Muscle layer of duodenum (tissue), 2 donors: ENCODE results near the gene DCD.

Experiments used
- H3K27ac ChIP-seq: one replicate; pipeline ENCODE4 v1.7.0; 2013; ENCODE audit warnings: mild to moderate bottlenecking, low read length
- H3K27me3 ChIP-seq: one replicate; pipeline ENCODE4 v1.7.0; 2013; ENCODE audit warnings: low read depth, mild to moderate bottlenecking, control low read depth, low read length
- H3K36me3 ChIP-seq, 2 donors: one replicate each; pipeline ENCODE4 v1.7.0; 2013; ENCODE audit warnings: low read length in 2 of 2, control low read depth in 1 of 2, mild to moderate bottlenecking in 1 of 2; ENCODE audit not compliant: insufficient read depth in 2 of 2, control insufficient read depth in 1 of 2
- H3K4me1 ChIP-seq, 2 donors: one replicate each; pipeline ENCODE4 v1.7.0; 2013; ENCODE audit warnings: low read length in 2 of 2, mild to moderate bottlenecking in 2 of 2, control low read depth in 1 of 2, moderate library complexity in 1 of 2; ENCODE audit not compliant: insufficient read depth in 2 of 2, control insufficient read depth in 1 of 2
- H3K4me3 ChIP-seq, 2 donors: one replicate each; pipeline ENCODE4 v1.7.0; 2013; ENCODE audit warnings: low read length in 2 of 2, low read depth in 1 of 2, mild to moderate bottlenecking in 1 of 2
- H3K9me3 ChIP-seq, 2 donors: one replicate each; pipeline ENCODE4 v1.7.0; 2013; ENCODE audit warnings: low read length in 2 of 2, control low read depth in 1 of 2, mild to moderate bottlenecking in 1 of 2; ENCODE audit not compliant: control insufficient read depth in 1 of 2
- donor health status: healthy.

The DCD gene

DNA sequence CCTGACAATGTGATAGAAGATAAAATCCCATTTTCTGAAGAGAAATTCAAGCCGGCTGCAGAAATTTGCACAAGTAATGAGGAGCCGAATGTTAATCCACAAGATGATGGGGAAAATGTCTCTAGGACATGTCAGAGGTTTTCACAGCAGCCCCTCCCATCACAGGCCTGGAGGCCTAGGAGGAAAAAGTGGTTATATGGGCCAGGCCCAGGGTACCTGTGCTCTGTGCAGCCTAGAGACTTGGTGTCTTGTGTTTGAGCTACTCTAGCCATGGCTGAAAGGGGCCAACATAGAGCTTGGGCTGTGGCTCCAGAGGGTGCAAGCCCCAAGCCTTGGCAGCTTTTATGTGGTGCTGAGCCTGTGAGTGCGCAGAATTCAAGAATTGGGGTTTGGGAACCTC, 20.9 kb downstream of the DCD start:
- Histone ChIP-seq H3K9me3 (no peaks in the 10 kb centered on the region), H3K27ac (no peak overlapping the region), H3K27me3 (no peaks in the 10 kb centered on the region), H3K4me3 (no peak overlapping the region), H3K4me1 (no peaks in the 10 kb centered on the region), H3K36me3 (no peaks in the 10 kb centered on the region)

DNA sequence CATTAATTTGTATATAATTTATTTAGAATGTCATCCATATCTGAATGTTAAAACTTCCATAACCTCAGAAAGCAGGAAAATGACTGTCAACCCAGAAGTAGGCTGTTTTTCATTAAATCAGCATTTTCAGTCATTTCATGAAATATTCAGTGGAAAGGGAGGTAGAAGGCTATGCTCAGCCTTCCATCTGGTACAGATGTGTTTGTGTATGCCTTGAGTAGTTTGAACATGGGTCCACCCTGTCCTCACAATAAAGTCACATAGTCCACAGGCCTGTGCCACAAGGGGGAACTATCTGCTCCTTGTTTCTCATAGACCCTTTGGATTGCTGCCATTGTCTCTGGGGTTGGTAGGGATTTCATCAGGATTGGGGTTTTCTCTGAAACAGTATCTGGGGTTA, 22.6 kb downstream of the DCD start:
- Histone ChIP-seq H3K9me3 (no peaks in the 10 kb centered on the region), H3K27ac (no peak overlapping the region), H3K36me3 (no peaks in the 10 kb centered on the region), H3K27me3 (no peaks in the 10 kb centered on the region), H3K4me1 (no peaks in the 10 kb centered on the region), H3K4me3 (no peak overlapping the region)

DNA sequence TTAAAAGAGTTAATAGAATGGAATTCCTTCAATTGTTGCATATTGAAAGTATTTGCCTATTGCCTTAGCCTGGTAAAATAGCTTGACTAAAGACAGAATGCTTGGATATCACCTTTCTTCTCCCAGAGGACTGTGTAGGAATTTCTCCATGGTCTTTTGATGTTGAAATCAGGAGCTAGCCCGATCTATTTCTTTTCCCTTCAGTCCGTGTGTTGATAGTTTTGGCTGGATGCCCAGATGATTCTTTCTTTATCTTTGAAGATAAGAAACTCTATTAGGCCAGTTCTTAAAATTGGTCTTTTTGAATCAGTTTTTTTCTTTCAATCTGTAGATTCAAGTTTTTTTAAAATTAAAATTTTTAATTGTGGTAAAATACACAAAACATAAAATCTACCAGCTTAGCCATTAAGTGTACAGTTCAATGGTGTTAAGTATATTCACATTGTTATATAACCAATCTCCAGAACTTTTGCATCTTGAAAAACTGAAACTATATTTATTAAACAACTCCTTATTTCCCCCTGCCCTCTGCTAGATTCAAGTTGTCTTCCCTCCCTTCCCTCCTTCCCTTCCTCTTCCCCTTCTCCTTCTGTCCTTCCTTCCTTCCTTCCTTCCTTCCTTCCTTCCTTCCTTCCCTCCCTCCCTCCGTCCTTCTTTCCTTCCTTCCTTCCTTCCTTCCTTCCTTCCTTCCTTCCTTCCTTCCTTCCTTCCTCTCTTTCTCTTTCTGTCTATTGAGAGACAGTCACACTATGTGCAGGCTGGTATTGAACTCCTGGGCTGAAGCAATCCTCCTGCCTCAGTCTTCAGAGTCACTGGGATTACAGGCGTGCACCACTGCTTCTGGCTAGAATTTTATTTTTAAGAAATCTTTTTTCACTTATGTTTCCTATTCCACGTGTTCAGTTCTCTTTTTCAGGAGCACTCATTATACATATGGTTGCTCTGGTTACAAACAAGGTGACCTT, 23.6 kb downstream of the DCD start:
- Histone ChIP-seq H3K4me3 (no peak overlapping the region), H3K9me3 (no peaks in the 10 kb centered on the region), H3K27me3 (no peaks in the 10 kb centered on the region), H3K4me1 (no peaks in the 10 kb centered on the region), H3K27ac (no peak overlapping the region), H3K36me3 (no peaks in the 10 kb centered on the region)

DNA sequence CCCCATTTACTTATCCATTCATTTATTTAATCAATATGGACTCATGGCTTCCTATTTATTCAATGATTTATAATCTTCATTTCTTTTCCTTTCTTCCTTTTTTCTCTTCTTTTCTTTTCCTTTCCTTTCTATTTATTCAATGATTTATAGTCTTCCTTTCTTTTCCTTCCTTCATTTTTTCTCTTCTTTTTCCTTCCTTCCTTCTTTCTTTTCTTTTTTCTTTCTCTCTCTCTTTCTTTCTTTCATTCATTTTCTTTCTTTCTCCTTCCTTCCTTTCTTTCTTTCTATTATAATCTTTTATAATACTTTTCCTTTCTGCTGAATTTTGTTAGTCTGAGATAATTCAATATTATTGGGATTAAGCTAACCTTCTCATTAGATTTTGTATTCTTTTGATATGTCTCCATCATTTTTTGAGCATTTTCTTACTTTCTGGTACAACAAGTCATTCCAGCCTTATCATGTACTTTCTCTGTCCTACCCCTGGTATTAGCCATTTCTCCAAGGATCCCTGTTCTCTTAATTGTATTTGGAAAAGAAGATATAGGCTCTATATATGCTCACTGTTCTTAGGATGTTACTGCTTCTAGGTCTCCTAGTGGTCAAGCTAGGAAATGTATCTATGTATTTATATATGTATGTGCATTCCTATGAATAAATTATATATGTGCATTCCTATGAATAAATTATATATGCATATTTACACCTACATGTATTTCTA, 25.5 kb downstream of the DCD start:
- H3K27me3 ChIP-seq = no peaks in the 10 kb centered on the region
- H3K36me3 ChIP-seq = no peaks in the 10 kb centered on the region
- no peak overlapping the region for H3K4me3 ChIP-seq
- no peaks in the 10 kb centered on the region for H3K9me3 ChIP-seq
- no peaks in the 10 kb centered on the region for H3K4me1 ChIP-seq
- H3K27ac ChIP-seq = no peak overlapping the region

DNA sequence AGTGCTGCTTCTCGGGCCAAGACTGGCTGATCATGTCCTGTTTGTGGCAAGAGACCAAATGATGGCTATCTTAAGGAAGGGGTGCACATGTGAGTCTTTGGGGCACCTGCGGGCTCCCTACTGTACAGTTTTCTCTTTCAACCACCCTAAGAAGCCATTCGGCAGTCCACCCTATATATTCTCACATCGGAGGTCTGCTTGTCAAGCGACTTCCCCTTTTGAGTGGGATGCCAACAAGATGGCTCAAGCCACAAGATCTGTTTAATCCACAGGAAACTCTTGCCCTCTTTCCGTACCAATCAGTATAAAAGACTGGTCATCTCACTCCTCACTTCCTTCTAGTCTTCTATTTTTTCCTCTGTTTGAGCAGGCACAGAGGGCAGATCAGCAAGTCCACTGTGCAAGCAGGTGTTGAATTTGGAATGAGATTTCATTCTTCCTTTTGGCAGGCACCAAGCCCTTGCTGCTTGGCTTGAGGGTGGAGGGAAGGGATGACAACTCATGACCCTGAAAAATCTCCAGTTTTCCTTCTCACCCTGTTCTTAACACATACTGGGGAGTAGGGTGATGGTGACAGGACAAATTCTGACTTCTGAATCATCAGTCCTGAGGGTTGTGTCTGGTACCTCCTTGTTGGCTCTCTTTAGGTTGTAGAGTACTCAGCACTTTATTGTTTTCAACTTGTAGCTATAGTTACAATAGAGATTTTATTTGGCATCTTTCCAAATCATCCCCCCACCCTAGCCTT, 31.1 kb downstream of the DCD start:
- Histone ChIP-seq H3K36me3 (no peaks in the 10 kb centered on the region), H3K27me3 (no peaks in the 10 kb centered on the region), H3K4me1 (no peaks in the 10 kb centered on the region), H3K4me3 (no peak overlapping the region), H3K27ac (no peak overlapping the region), H3K9me3 (no peaks in the 10 kb centered on the region)

DNA sequence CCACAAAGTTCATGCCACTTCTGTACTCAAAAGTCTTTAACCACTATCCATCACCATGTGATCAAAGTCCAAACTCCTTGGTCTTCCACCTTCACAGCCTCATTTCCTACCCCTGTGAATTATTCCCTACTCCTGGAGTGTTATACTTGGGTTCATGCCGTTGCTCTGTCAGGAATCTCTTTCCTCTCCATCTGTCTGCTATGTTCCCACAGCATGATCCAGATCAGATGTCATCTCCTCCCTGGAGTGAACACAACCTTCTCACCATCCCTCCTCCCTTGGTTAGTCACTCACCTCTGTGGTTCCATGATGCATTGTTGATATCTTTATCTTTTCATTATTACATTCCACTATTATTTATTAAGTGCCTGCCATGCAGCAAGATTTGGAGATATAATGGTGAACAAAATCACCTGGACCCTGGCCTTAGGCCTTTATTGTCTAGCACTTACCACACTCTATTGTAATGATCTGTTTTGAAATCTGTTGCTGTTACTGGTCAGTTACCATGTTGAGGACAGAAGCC, 35.9 kb downstream of the DCD start:
- Histone ChIP-seq H3K4me3 (no peak overlapping the region), H3K9me3 (no peaks in the 10 kb centered on the region), H3K4me1 (no peaks in the 10 kb centered on the region), H3K27ac (no peak overlapping the region), H3K27me3 (no peaks in the 10 kb centered on the region), H3K36me3 (no peaks in the 10 kb centered on the region)

DNA sequence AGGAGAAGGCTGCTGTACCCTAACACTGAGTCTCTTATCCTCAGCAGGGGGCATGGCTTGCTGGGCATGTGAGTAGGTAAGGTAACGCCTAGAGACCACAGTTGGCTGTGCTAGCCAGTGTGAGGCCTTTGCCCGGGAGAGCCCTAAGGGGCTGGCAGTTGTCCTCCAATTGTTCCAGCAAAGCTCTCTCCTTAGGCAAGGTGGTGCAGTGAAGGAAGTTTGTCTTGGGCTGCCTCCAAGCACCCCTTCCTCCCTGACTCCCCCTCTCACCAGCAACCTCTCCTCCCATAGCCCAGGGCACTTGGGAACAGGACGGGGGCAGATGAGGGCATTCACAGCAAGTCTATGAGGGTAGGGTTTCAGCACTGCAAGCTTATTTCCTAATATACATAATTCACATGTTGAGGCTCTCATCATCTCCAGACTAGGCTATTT, 36.4 kb downstream of the DCD start:
- Histone ChIP-seq H3K9me3 (no peaks in the 10 kb centered on the region), H3K4me3 (no peak overlapping the region), H3K36me3 (no peaks in the 10 kb centered on the region)

DNA sequence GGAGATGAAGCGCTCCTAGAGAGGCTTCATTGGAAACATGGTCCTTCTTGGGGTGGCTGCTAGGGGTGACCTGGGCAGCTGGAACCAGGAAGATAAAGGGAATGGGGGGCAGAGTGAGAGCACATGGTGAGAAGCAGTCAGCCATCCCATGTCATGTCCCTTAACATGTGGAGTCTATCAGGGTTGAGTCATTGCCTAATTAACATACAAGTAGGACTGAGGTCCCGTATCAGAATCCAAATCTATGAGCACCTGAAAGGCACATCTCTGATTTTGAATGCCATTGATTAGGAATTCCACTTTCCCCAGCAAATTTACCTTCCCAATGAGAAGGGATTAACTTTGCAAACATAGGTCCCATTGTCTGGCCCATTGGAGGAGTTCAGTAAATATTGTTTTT, 39.4 kb downstream of the DCD start:
- no peaks in the 10 kb centered on the region for H3K4me1 ChIP-seq
- H3K4me3 ChIP-seq = no peak overlapping the region
- no peak overlapping the region for H3K27ac ChIP-seq
- H3K9me3 ChIP-seq = no peaks in the 10 kb centered on the region
- H3K27me3 ChIP-seq = no peaks in the 10 kb centered on the region
- H3K36me3 ChIP-seq = no peaks in the 10 kb centered on the region

More for the DNA sequence above, 36.4 kb downstream of the DCD start:
- H3K27ac ChIP-seq = no peak overlapping the region
- H3K27me3 ChIP-seq = no peaks in the 10 kb centered on the region
- H3K4me1 ChIP-seq = no peaks in the 10 kb centered on the region

DNA sequence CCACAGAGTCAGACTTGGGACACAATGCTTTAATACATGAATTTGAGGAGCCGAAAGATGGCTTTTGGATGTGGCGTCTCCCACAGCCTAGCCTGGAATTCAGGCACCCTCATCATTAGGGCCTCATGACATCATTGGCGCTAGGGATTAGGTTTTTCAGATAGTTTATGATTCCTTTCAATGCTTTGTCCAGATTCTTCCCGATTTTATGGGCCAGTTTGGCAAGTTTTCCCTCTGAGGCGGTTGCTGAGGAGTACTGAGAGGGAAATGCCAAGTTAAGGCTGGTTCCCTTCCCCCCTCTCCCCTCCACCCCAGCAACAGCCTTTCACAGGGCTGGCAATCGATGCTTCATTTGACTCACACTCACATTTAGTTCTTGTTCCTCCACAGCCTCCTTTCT, 40.0 kb downstream of the DCD start:
- Histone ChIP-seq H3K36me3 (no peaks in the 10 kb centered on the region), H3K27me3 (no peaks in the 10 kb centered on the region), H3K4me1 (no peaks in the 10 kb centered on the region), H3K9me3 (no peaks in the 10 kb centered on the region), H3K27ac (no peak overlapping the region), H3K4me3 (no peak overlapping the region)

DNA sequence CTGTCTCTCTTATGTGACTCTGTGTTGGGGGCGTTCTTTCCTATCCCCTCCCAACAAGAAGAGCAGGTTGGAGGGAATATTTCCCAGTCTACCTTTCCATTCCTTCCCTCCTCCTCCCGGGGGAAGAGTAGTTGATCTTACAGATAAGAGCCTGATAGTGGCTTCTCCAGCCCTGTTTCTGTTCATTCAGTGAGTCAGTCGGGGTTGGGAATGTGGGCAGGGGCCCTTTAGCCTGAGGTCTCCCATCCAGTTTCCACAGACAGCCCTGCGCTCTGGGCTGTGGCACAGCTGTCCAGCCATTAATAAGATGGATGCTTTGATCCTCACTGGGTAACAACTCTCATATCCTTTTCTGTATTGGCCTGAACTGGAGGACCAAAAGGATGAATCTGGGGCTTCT, 41.6 kb downstream of the DCD start:
- no peaks in the 10 kb centered on the region for H3K27me3 ChIP-seq
- no peaks in the 10 kb centered on the region for H3K36me3 ChIP-seq
- H3K4me1 ChIP-seq = no peaks in the 10 kb centered on the region
- no peaks in the 10 kb centered on the region for H3K9me3 ChIP-seq
- no peak overlapping the region for H3K27ac ChIP-seq
- no peak overlapping the region for H3K4me3 ChIP-seq
